HG03354 (cell line): ENCODE data around the gene CFC1B.
"Not testable (repeated sequence)": the region's sequence is repeated elsewhere in the genome, so short reads cannot be mapped to it uniquely, and the experiment has no call there.

ENCODE experiments used
- ATAC-seq: cut with Tn5 transposase; IDR thresholded peaks from one replicate; pipeline ENCODE4 v1.9.1; 2021; ENCODE audit warnings: mild to moderate bottlenecking; ENCODE audit not compliant: unreplicated experiment, poor library complexity, severe bottlenecking

The CFC1B gene

GRCh38 chr2:130520992-130521391 lies at the start of gene CFC1B:
CFC1B (plus strand) TSS chr2:130521222; CDS start chr2:130521485, 263 bp downstream.
- not testable (repeated sequence) for ATAC-seq

GRCh38 chr2:130491073-130491472 lies 29.9 kb upstream of the CFC1B start:
- not testable (repeated sequence) for ATAC-seq

GRCh38 chr2:130509228-130509627 lies 11.8 kb upstream of the CFC1B start, which contains the start of gene POTEI:
POTEI (minus strand) TSS chr2:130509328; CDS start chr2:130509235, 93 bp downstream.
- not testable (repeated sequence) for ATAC-seq

- ATAC-seq: not testable (repeated sequence)
These were observed 9.9 kb upstream of the CFC1B start for GRCh38 chr2:130510807-130511746.

- not testable (repeated sequence) for ATAC-seq
These were observed 9.1 kb upstream of the CFC1B start for GRCh38 chr2:130511747-130512451.

- not testable (repeated sequence) for ATAC-seq
These were observed 2.4 kb upstream of the CFC1B start for GRCh38 chr2:130518516-130519106.

GRCh38 chr2:130522390-130522789 lies 1.4 kb downstream of the CFC1B start:
- not testable (repeated sequence) for ATAC-seq

GRCh38 chr2:130527365-130527967 lies 6.4 kb downstream of the CFC1B start:
- ATAC-seq: not testable (repeated sequence)

- not testable (repeated sequence) for ATAC-seq
These were observed 8.5 kb downstream of the CFC1B start for GRCh38 chr2:130529545-130529944.

GRCh38 chr2:130530212-130530611 lies 9.2 kb downstream of the CFC1B start:
- ATAC-seq: not testable (repeated sequence)

GRCh38 chr2:130531225-130531624 lies 10.2 kb downstream of the CFC1B start:
- peak; percentile 53 for ATAC-seq

GRCh38 chr2:130531672-130532071 lies 10.7 kb downstream of the CFC1B start:
- ATAC-seq: not testable (repeated sequence)

- ATAC-seq: not testable (repeated sequence)
These were observed 15.6 kb downstream of the CFC1B start for GRCh38 chr2:130536654-130537053.

- ATAC-seq: not testable (repeated sequence)
These were observed 17.2 kb downstream of the CFC1B start for GRCh38 chr2:130538271-130538670.

- not testable (repeated sequence) for ATAC-seq
These were observed 21.8 kb downstream of the CFC1B start for GRCh38 chr2:130542789-130543188.

GRCh38 chr2:130543785-130544528 lies 22.9 kb downstream of the CFC1B start:
- ATAC-seq: not testable (repeated sequence)

GRCh38 chr2:130544978-130545377 lies 24.0 kb downstream of the CFC1B start:
- not testable (repeated sequence) for ATAC-seq

GRCh38 chr2:130548418-130548817 lies 27.4 kb downstream of the CFC1B start:
- ATAC-seq: not testable (repeated sequence)

GRCh38 chr2:130549475-130549874 lies 28.5 kb downstream of the CFC1B start:
- ATAC-seq: not testable (repeated sequence)
